Transverse colon (tissue), 4 donors: ENCODE measurements around the gene ADAM22. TPM values are rescaled to one million over a fixed set of nuclear protein-coding genes. Genes with fewer than 3 reads are reported as not detected.

Source experiments
- DNase-seq: peaks from one replicate; pipeline ENCODE4 v3.0.0-alpha.2; 2019
- H3K27ac ChIP-seq, 4 donors: fragments of 200-600 bp; sonication (generic); 2 replicates each; pipeline ENCODE4 v1.5.1; 2016 to 2018; ENCODE audit warnings: inconsistent platforms in 4 of 4
- H3K27me3 ChIP-seq: fragments of 200-600 bp; sonication (generic); 2 replicates; pipeline ENCODE4 v1.5.1; 2017; ENCODE audit warnings: inconsistent platforms
- H3K36me3 ChIP-seq, 4 donors: fragments of 200-600 bp; sonication (generic); 2 replicates each; pipeline ENCODE4 v1.5.1; 2017 to 2019; ENCODE audit warnings: inconsistent platforms in 4 of 4
- H3K4me1 ChIP-seq, 4 donors: fragments of 200-600 bp; sonication (generic); 2 replicates each; pipeline ENCODE4 v1.5.1; 2017 to 2020; ENCODE audit warnings: inconsistent platforms in 4 of 4
- H3K4me3 ChIP-seq, 4 donors: fragments of 200-600 bp; sonication (generic); 1 replicate in 1 of 4; 2 replicates in 3 of 4; pipeline versions ENCODE4 v1.5.1 to v1.6.1; 2017 to 2019; ENCODE audit warnings: inconsistent platforms in 4 of 4
- H3K9me3 ChIP-seq, 2 donors: fragments of 200-600 bp; sonication (generic); 2 replicates each; pipeline ENCODE4 v1.5.1; 2017 to 2019; ENCODE audit warnings: inconsistent platforms in 2 of 2
- EP300 ChIP-seq: sonication (generic); formaldehyde crosslinking; IDR thresholded peaks from one replicate; pipeline ENCODE4 v1.6.1; 2017; ENCODE audit warnings: antibody characterized with exemption, low read depth
- POLR2A ChIP-seq: fragments of 450-650 bp; IDR thresholded peaks from one replicate; pipeline ENCODE4 v1.6.1; 2016; ENCODE audit warnings: antibody characterized with exemption, mild to moderate bottlenecking, moderate library complexity
- POLR2AphosphoS5 ChIP-seq, 3 donors: sonication (generic); formaldehyde crosslinking; IDR thresholded peaks; one replicate each; pipeline ENCODE4 v1.6.1; 2016; ENCODE audit warnings: antibody characterized with exemption in 3 of 3
- WGBS, 2 donors: methylation state at CpG; one replicate each; pipeline ENCODE4 v1.1.5; 2018; ENCODE audit warnings: low coverage in 1 of 2; 5-methylcytosine and 5-hydroxymethylcytosine counted together
- in situ Hi-C, 4 donors: fragments of 200-750 bp; cut with MboI; loops; one replicate each; pipeline versions ENCODE4 v1.15.0 to v1.15.1; 2017; ENCODE audit warnings: low sequenced_read_pairs in 3 of 4, low pct_ligation_motif_present in 1 of 4, low pct_unique_long_range_greater_than_20kb in 1 of 4
- intact Hi-C: fragments of 100-400 bp; cut with DNase I; formaldehyde crosslinking; loops from one replicate; pipeline ENCODE4 v1.15.1; 2023; ENCODE audit warnings: low total_unique reads
- total RNA-seq, 4 donors: library from RNA; depleted of rRNA; stranded (reverse); fragments of >200 nt; gene quantifications; one replicate each; pipeline ENCODE4 v1.1.0, GENCODE V29; 2016
- TF ChIP-seq, protein P1 (sequence below), 5 experiments: fragments of 200-600 bp in 3 of 5; fragments of 450-650 bp in 2 of 5; sonication (generic) in 3 of 5; IDR thresholded peaks; 1 replicate in 2 of 5; 2 replicates in 3 of 5; pipeline ENCODE4 v1.5.1; 2016 to 2017; ENCODE audit warnings: antibody characterized with exemption in 5 of 5, inconsistent platforms in 3 of 5, mild to moderate bottlenecking in 2 of 5, moderate library complexity in 1 of 5

Gene ADAM22, protein sequence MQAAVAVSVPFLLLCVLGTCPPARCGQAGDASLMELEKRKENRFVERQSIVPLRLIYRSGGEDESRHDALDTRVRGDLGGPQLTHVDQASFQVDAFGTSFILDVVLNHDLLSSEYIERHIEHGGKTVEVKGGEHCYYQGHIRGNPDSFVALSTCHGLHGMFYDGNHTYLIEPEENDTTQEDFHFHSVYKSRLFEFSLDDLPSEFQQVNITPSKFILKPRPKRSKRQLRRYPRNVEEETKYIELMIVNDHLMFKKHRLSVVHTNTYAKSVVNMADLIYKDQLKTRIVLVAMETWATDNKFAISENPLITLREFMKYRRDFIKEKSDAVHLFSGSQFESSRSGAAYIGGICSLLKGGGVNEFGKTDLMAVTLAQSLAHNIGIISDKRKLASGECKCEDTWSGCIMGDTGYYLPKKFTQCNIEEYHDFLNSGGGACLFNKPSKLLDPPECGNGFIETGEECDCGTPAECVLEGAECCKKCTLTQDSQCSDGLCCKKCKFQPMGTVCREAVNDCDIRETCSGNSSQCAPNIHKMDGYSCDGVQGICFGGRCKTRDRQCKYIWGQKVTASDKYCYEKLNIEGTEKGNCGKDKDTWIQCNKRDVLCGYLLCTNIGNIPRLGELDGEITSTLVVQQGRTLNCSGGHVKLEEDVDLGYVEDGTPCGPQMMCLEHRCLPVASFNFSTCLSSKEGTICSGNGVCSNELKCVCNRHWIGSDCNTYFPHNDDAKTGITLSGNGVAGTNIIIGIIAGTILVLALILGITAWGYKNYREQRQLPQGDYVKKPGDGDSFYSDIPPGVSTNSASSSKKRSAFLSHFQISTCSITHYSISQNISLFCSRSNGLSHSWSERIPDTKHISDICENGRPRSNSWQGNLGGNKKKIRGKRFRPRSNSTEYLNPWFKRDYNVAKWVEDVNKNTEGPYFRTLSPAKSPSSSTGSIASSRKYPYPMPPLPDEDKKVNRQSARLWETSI
- 10 to 100 TPM in 1 of 4 donors, 1 to 10 TPM in 3; 3.8 to 17.3 (median 6.0) TPM for total RNA-seq

DNA sequence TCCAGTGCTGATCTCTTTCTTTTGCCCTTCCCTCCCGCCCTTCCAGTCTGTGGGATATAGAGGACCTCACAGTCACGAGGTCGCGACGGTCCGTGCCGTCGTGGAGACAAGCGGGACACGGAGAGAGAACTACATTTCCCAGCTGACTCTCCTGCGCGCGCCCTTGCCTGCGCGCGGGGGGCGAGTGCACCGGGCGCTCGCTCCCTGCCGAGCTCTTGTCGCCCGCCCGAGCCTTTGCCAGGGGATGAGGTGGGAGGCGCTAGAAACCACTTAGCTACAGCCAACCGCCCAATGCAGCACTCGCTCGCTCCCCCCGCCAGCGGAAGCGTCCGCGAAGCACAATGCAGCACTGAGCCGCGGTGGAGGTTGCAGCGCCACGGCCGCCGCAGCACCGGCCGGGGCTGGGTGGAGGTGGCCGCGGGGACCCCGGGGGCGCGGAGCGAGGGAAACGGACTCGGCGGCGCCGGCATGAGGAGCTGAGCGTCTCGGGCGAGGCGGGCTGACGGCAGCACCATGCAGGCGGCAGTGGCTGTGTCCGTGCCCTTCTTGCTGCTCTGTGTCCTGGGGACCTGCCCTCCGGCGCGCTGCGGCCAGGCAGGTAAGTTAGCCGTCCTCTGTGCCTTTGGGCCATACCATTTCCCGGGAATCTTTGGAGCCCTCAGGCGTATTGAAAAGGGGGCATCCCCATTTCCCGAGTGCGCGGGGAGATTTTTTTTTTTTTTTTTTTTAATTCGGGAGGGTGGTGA, at the start of gene ADAM22:
TSS of gene ADAM22 (plus strand) at position 299 of the 746 bp plus-strand sequence. CDS start at position 514, 215 bp downstream.
- Histone ChIP-seq H3K27me3 (peaks cover 4% of the 10 kb centered on the region), H3K9me3 (no peaks in the 10 kb centered on the region), H3K4me3 (peak within 1 kb of the TSS; percentile 47 to 82 (median 74)), H3K27ac (peak within 1 kb of the TSS; percentile 50 to 79 (median 70)), H3K36me3 (no peaks in the 10 kb centered on the region), H3K4me1 (peaks cover 5 to 13% (median 9%) of the 10 kb centered on the region in 4 donors)
- intact Hi-C loops (no loop called here), in situ Hi-C loops (loop anchor here in 1 of 4 donors (25.0 kb wide), 1 partner anchor 178 kb away; no protein-coding TSS in a partner anchor)
- TF ChIP-seq POLR2AphosphoS5 (IDR thresholded peaks at IDR 0.05) (peak in 2 of 3 donors; percentile 42 to 77), EP300 (no peak), POLR2A (peak; percentile 44)
- TF ChIP-seq, protein P1, sequence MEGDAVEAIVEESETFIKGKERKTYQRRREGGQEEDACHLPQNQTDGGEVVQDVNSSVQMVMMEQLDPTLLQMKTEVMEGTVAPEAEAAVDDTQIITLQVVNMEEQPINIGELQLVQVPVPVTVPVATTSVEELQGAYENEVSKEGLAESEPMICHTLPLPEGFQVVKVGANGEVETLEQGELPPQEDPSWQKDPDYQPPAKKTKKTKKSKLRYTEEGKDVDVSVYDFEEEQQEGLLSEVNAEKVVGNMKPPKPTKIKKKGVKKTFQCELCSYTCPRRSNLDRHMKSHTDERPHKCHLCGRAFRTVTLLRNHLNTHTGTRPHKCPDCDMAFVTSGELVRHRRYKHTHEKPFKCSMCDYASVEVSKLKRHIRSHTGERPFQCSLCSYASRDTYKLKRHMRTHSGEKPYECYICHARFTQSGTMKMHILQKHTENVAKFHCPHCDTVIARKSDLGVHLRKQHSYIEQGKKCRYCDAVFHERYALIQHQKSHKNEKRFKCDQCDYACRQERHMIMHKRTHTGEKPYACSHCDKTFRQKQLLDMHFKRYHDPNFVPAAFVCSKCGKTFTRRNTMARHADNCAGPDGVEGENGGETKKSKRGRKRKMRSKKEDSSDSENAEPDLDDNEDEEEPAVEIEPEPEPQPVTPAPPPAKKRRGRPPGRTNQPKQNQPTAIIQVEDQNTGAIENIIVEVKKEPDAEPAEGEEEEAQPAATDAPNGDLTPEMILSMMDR (IDR thresholded peaks at IDR 0.05), result no peak
- peak; percentile 89 for DNase-seq
- 0 to 1% methylated on average over 3 to 34 of the region's 70 CpGs for WGBS, 2 donors

DNA sequence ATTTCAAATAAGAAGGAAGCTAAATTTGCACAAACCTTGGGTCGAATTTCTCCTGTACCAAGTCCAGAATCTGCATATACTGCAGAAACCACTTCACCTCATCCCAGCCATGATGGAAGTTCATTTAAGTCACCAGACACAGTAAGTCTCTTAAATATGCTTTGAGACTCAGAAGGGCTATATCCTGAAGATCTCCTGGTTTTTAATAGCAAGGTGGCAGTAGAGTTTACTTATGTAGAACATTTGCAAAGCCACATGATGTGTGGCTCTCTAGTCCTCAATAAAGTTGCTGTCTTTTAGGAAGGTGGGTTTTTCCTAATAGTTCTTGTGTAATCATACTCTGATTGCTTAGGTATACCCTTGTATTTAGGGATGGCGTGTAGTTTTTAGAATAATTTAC, 49.0 kb upstream of the ADAM22 start:
- no peak for DNase-seq
- TF ChIP-seq, protein P1 (IDR thresholded peaks at IDR 0.05), result no peak
- TF ChIP-seq POLR2A (no peak), EP300 (no peak)
- intact Hi-C loops (loop anchor here (5.0 kb wide), 1 partner anchor 463 kb away; no protein-coding TSS in a partner anchor), in situ Hi-C loops (loop anchor here in 3 of 4 donors (10.0 to 25.0 kb wide), 3 partner anchors 373 to 548 kb away; partner anchors contain the start of gene CROT (in 3 of the 3))
- Histone ChIP-seq H3K27ac (no peak overlapping the region), H3K4me3 (no peak overlapping the region), H3K36me3 (peaks cover 0 to 26% (median 0%) of the 10 kb centered on the region in 4 donors), H3K27me3 (no peaks in the 10 kb centered on the region), H3K9me3 (no peaks in the 10 kb centered on the region), H3K4me1 (no peaks in the 10 kb centered on the region)
- WGBS, 2 donors, result 87 to 93% methylated on average over 2 of the region's 2 CpGs

DNA sequence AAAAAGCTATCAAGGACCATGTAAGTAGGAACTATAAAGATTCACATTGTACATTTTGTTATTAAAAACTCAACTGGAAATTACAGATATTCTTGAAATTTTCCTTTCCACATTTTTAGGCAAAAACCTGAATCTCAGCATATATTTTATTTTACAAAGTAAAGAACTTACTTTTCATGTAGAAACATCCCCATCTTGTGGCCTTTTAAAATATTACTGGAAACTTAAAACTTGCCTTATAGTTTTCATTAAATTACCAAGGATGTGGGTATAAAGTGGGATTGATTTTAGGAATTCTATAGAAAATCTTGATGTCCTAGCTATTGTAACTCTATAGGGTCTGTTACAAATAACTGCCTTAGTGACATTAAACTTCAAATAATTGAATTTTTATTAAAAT, 47.2 kb upstream of the ADAM22 start:
- in situ Hi-C loops, result loop anchor here in 3 of 4 donors (10.0 to 25.0 kb wide), 3 partner anchors 375 to 550 kb away; partner anchors contain the start of gene CROT (in 3 of the 3)
- Histone ChIP-seq H3K4me3 (no peak overlapping the region), H3K27me3 (no peaks in the 10 kb centered on the region), H3K9me3 (no peaks in the 10 kb centered on the region), H3K27ac (no peak overlapping the region), H3K36me3 (peaks cover 0 to 26% (median 0%) of the 10 kb centered on the region in 4 donors), H3K4me1 (no peaks in the 10 kb centered on the region)
- DNase-seq, result no peak
- TF ChIP-seq, protein P1 (IDR thresholded peaks at IDR 0.05), result peak; percentile 38 to 58 (median 50)
- TF ChIP-seq POLR2A, result no peak
- intact Hi-C loops, result loop anchor here (5.0 kb wide), 1 partner anchor 465 kb away; no protein-coding TSS in a partner anchor
